Ovary (tissue), 9 donors: ENCODE data around the gene ANKRD52. TPM values are rescaled to one million over a fixed set of nuclear protein-coding genes. Genes with fewer than 3 reads are reported as not detected.
A peak's percentile ranks its signal among the peaks of the same experiment; 100 is the strongest.
"Not testable (repeated sequence)": the region's sequence is repeated elsewhere in the genome, so short reads cannot be mapped to it uniquely, and the experiment has no call there.

ENCODE experiments used
- DNase-seq, 5 donors: peaks; one replicate each; pipeline ENCODE4 v3.0.0-alpha.2; 2019 to 2020
- H3K27ac ChIP-seq, 2 donors: fragments of 200-600 bp; one replicate each; pipeline versions ENCODE4 v1.5.1 to v1.8.0; 2019 to 2022
- H3K27me3 ChIP-seq: fragments of 200-600 bp; one replicate; pipeline ENCODE4 v1.8.0; 2022
- H3K36me3 ChIP-seq: fragments of 200-600 bp; sonication (generic); one replicate; pipeline ENCODE4 v1.5.1; 2019
- H3K4me1 ChIP-seq: one replicate; pipeline ENCODE4 v1.8.1; 2013; ENCODE audit warnings: mild to moderate bottlenecking, moderate library complexity; ENCODE audit not compliant: insufficient read depth
- H3K4me3 ChIP-seq: fragments of 200-600 bp; sonication (generic); one replicate; pipeline ENCODE4 v1.5.1; 2017
- H3K9me3 ChIP-seq, 2 donors: fragments of 200-600 bp in 1 of 2; sonication (generic) in 1 of 2; one replicate each; pipeline versions ENCODE4 v1.5.1 to v1.8.1; 2013 to 2019; ENCODE audit warnings: mild to moderate bottlenecking in 1 of 2, moderate library complexity in 1 of 2
- CTCF ChIP-seq, 3 donors: fragments of 450-650 bp in 2 of 3; fragments of 200-600 bp in 1 of 3; IDR thresholded peaks; one replicate each; pipeline versions ENCODE4 v1.5.1 to v1.8.0; 2016 to 2022; ENCODE audit warnings: antibody characterized with exemption in 3 of 3, mild to moderate bottlenecking in 1 of 3
- EP300 ChIP-seq: sonication (generic); formaldehyde crosslinking; IDR thresholded peaks from one replicate; pipeline ENCODE4 v1.6.1; 2017; ENCODE audit warnings: antibody characterized with exemption
- POLR2A ChIP-seq: fragments of 450-650 bp; IDR thresholded peaks from one replicate; pipeline ENCODE4 v1.6.1; 2017; ENCODE audit warnings: antibody characterized with exemption, mild to moderate bottlenecking, moderate library complexity
- WGBS, 3 donors: extraction: QIAGEN DNeasy Blood & Tissue Kit in 1 of 3; methylation state at CpG; one replicate each; pipeline versions ENCODE4 v1.1.5 to v1.1.7; 2013 to 2017; 5-methylcytosine and 5-hydroxymethylcytosine counted together
- intact Hi-C, 4 donors: fragments of 100-400 bp; cut with DNase I; formaldehyde crosslinking; loops; one replicate each; pipeline versions ENCODE4 v1.11.0 to v1.15.1; 2022 to 2023
- polyA plus RNA-seq, 2 donors: library from polyadenylated mRNA; stranded (reverse); fragments of 200-250 nt in 1 of 2; fragments of 350-450 nt in 1 of 2; fragmentation: Illumina TruSeq in 1 of 2; extraction: RNeasy Lipid Tissue Mini Kit (QIAGEN cat#74804) in 1 of 2; gene quantifications; one replicate each; pipeline ENCODE4 v1.2.3, GENCODE V29; 2013 to 2014
- total RNA-seq, 7 donors: library from RNA; depleted of rRNA in 2 of 7; stranded (reverse); fragments of >200 nt in 2 of 7; fragmentation: NEBNext Ultra II Directional in 3 of 7; extraction: Animal tissue kit (Norgen Biotek cat#: 25700) in 3 of 7; gene quantifications; one replicate each; pipeline versions ENCODE4 v1.1.0 to v1.2.4, GENCODE V29; 2016 to 2023
- donor health status: DM: no; HTN: no; CAD: no; lungs with moderate emphysema.
- donor health status: DM: no; HTN: no; CAD: no.
- donor health status: Bipolar disorder and iron deficiency.
- donor health status: DM: yes; HTN: yes; CAD: no.
- donor health status: DM: no; HTN: no; CAD: no.
- donor health status: DM: yes; HTN: yes; CAD: no.

ANKRD52 gene
- total and polyA plus RNA-seq, 9 donors = 9.1 to 37.7 (median 26.2) TPM

DNA sequence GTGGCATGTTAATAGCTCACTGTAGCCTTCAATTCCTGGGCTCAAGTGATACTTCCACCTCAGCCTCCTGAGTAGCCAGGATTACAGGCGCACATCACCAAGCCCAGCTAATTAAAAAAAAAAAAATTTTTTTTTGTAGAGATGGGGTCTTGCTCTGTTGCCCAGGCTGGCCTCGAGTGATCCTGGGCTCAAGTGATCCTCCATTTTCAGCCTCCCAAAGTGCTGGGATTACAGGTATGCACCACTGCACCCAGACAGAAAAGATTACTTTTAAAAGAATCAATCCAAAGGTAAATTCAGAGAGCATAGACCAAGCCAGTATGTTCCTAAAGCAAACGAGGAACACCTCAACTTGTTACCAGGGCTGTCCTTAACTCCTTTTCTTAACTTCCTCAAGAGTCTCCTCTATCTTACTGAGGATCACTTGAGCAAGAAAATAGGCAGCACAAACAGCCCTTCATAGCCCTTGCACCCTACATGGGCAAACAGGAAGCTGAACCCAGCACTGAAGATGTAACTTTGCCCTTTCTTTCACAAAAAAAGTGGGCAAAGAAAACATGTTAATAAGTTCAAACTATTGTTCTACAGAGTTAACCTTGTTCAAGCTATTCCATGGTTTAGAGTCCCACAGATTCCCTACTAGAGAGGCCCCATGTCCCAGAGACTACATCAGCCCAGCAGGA lies 30.7 kb upstream of the ANKRD52 start:
- peaks cover 6% of the 10 kb centered on the region for H3K4me1 ChIP-seq
- H3K27ac ChIP-seq = no peak overlapping the region
- TF ChIP-seq EP300 = no peak
- WGBS, 3 donors = 88 to 93% (median 90%) methylated on average over 3 of the region's 3 CpGs
- no peaks in the 10 kb centered on the region for H3K9me3 ChIP-seq
- H3K36me3 ChIP-seq = no peaks in the 10 kb centered on the region
- intact Hi-C loops = no loop called here
- no peak for DNase-seq
- no peak overlapping the region for H3K4me3 ChIP-seq
- no peaks in the 10 kb centered on the region for H3K27me3 ChIP-seq

DNA sequence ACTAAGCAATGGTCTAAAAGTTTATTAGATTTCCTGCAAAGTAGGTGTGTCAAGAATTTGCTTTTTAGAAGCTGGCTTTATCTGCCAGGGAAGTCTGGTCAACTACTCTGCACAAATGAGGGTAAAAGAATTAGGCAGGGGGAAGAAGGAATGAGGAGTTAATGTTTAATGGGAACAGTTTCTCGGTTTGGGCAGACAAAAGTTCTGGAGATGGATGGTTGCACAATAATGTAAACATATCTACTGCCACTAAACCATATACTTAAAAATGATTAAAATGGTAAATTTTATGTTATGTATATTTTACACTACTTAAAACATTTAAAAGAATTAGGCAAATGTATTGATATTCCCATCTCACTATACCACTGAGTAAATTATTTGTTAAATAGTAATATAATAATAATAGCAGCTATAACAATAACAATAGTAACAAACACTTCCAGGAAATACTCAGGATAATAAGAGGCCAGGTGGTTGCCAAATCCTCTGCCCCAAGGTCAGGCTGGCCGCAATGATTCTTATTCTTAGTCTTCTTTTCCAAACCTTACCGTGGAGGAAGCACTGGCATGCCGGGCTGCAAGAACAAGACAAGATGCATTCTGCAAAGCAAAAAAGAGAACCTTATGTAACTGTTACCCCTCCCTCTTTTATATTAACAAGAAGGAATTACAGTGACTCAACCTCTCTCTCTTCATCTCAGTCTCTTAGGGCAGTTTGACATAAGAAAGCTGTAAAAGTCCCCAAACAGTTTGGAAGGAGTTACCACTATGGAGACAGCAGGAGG lies 28.1 kb upstream of the ANKRD52 start:
- Histone ChIP-seq H3K9me3 (no peaks in the 10 kb centered on the region), H3K27ac (no peak overlapping the region), H3K36me3 (no peaks in the 10 kb centered on the region), H3K27me3 (no peaks in the 10 kb centered on the region), H3K4me3 (no peak overlapping the region), H3K4me1 (peaks cover 6% of the 10 kb centered on the region)
- no peak for TF ChIP-seq POLR2A
- TF ChIP-seq EP300 = no peak
- no peak for TF ChIP-seq CTCF (IDR thresholded peaks at IDR 0.05)
- DNase-seq = peak in 3 of 5 donors; percentile 21 to 59 (median 35)
- intact Hi-C loops = no loop called here
- 1 to 18% (median 5%) methylated on average over 4 of the region's 4 CpGs for WGBS, 3 donors

DNA sequence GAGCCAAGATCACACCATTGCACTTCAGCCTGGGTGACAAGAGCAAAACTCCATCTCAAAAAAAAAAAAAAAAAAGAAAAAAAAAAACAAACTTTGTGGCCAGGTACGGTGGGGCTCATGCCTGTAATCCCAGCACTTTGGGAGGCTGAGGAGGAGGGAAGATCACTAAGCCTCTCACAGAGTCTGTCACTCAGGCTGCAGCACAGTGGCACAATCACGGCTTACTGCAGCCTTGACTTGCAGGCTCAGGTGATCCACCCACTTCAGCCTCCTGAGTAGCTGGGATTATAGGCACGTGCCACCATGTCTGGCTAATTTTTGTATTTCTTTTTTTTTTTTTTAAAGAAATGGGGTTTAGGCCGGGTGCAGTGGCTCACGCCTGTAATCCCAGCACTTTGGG lies 26.1 kb upstream of the ANKRD52 start:
- H3K27me3 ChIP-seq, DNase-seq, H3K4me1 ChIP-seq, intact Hi-C loops, H3K27ac ChIP-seq, H3K9me3 ChIP-seq, H3K36me3 ChIP-seq, H3K4me3 ChIP-seq: not testable (repeated sequence)
- WGBS, 3 donors = 83 to 88% (median 86%) methylated on average over 5 of the region's 5 CpGs

DNA sequence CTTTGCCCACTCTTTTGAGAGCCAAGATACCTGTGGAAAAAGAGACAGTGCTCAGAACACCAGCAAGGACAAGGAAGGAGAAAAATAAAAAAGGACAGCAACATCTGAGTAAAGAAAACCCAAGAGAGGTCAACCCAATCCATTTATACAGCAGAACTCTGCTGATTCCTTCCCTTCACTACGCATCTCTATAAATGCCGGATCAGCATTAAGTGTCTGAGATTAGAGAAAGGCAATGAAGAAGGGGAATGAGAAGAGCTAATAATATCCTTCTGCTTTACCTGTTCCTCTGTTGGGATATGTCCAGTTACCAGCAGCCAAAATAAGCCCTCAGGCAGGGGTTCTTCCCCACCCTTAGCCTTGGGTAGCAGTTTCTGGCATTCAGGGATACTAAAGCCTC lies 24.4 kb upstream of the ANKRD52 start:
- H3K36me3 ChIP-seq = no peaks in the 10 kb centered on the region
- peaks cover 6% of the 10 kb centered on the region for H3K4me1 ChIP-seq
- H3K9me3 ChIP-seq = no peaks in the 10 kb centered on the region
- intact Hi-C loops = no loop called here
- no peak overlapping the region for H3K27ac ChIP-seq
- H3K27me3 ChIP-seq = no peaks in the 10 kb centered on the region
- 97 to 99% (median 98%) methylated on average over 2 of the region's 2 CpGs for WGBS, 3 donors
- no peak for DNase-seq
- H3K4me3 ChIP-seq = no peak overlapping the region
- TF ChIP-seq CTCF (IDR thresholded peaks at IDR 0.05) (no peak), POLR2A (no peak), EP300 (no peak)

- H3K36me3 ChIP-seq = no peaks in the 10 kb centered on the region
- peaks cover 4% of the 10 kb centered on the region for H3K4me1 ChIP-seq
- WGBS, 3 donors = 85 to 89% (median 85%) methylated on average over 6 of the region's 6 CpGs
- DNase-seq = no peak
- no peak overlapping the region for H3K27ac ChIP-seq
- H3K27me3 ChIP-seq = no peaks in the 10 kb centered on the region
- H3K4me3 ChIP-seq = no peak overlapping the region
- TF ChIP-seq CTCF (IDR thresholded peaks at IDR 0.05) (no peak), EP300 (no peak), POLR2A (no peak)
- no peaks in the 10 kb centered on the region for H3K9me3 ChIP-seq
- intact Hi-C loops = no loop called here
These were observed 23.8 kb upstream of the ANKRD52 start for GRCh38 chr12:56282030-56282429.
